Activated CD4-positive, alpha-beta T cell treated with anti-CD3 and anti-CD28 coated beads, Interleukin-2, amount 10 ng/mL, durations not matched to agents 24 days and 14 days (primary cell): ENCODE results near the gene M1AP. TPM values are rescaled to one million over a fixed set of nuclear protein-coding genes. Genes with fewer than 3 reads are reported as not detected.

Experiments used
- DNase-seq: peaks from one replicate; pipeline ENCODE4 v3.0.0; 2022
- H3K27ac Mint-ChIP-seq: one replicate; pipeline ENCODE4 v1.8.0; 2022; ENCODE audit warnings: mild to moderate bottlenecking, mixed read lengths
- H3K27me3 Mint-ChIP-seq: one replicate; pipeline ENCODE4 v1.8.0; 2022; ENCODE audit warnings: mixed read lengths
- H3K36me3 Mint-ChIP-seq: one replicate; pipeline ENCODE4 v1.8.0; 2022; ENCODE audit warnings: low read depth, mild to moderate bottlenecking, mixed read lengths
- H3K4me1 Mint-ChIP-seq: one replicate; pipeline ENCODE4 v1.8.0; 2021; ENCODE audit warnings: mixed read lengths
- H3K4me3 Mint-ChIP-seq: one replicate; pipeline ENCODE4 v1.8.0; 2022; ENCODE audit warnings: mild to moderate bottlenecking, moderate library complexity, mixed read lengths
- H3K9me3 Mint-ChIP-seq: one replicate; pipeline ENCODE4 v1.8.0; 2021; ENCODE audit warnings: mixed read lengths
- intact Hi-C: fragments of 100-400 bp; cut with micrococcal nuclease; formaldehyde crosslinking; loops from one replicate; pipeline ENCODE4 v1.15.1; 2023
- total RNA-seq: library from RNA; stranded (reverse); gene quantifications from 2 replicates; pipeline ENCODE4 v1.2.3, GENCODE V29; 2022

The M1AP gene
- total RNA-seq, 1 donor from 2014 or later = not detected

DNA sequence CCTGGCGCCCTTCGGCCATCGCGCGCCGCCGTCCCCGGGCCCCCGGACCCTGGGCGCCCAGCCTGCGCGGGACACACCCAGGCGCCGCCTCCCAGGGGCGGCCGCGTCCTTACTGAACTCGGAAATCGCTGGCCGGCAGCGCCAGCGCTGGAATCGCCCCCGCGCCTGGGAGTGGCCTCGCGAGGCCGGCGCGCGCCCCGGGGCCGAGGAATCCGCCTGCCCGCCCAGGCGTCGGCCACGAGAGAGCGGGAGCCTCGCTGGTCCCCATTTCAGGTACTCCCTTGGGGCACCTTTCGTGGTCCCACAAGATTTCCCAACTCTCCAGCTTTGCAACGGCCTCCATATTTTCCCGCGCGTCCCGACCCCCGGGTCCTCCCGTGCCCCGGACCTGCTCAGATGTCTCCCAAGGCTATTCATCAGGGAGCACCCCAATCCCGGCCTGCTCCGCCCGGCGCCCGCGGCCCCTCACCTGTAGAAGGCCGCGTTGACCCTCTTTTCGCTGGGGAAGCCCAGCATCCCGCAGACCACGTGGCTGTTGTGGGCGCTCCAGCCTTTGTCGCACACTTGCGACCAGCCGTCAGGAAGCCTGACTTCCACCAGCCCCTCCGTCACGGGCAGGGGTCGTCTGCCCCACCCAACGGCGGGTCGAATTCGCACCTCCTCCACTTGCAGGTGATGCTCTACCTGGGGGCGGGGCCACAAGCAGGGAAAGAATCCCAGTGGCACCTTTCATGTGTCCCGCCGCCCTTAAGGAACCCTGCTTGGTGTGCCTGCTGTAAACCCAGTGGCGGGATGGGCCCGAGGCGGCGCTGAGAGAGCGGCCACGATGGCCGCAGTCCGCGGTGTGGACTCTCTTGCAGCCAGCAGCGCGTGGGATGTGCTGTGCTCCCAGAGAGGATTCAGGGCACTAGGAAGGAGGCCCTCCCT lies 99.0 kb downstream of the M1AP start:
- peak; percentile 83 for DNase-seq
- Mint-ChIP-seq H3K36me3 (no peaks in the 10 kb centered on the region), H3K9me3 (no peaks in the 10 kb centered on the region), H3K27ac (peak overlapping the region; percentile 63), H3K4me1 (peaks cover 29% of the 10 kb centered on the region), H3K4me3 (peak overlapping the region; percentile 77), H3K27me3 (peaks cover 37% of the 10 kb centered on the region)
- intact Hi-C loops = loop anchor here (1.0 kb wide), 2 partner anchors 19 to 38 kb away; no protein-coding TSS in a partner anchor

DNA sequence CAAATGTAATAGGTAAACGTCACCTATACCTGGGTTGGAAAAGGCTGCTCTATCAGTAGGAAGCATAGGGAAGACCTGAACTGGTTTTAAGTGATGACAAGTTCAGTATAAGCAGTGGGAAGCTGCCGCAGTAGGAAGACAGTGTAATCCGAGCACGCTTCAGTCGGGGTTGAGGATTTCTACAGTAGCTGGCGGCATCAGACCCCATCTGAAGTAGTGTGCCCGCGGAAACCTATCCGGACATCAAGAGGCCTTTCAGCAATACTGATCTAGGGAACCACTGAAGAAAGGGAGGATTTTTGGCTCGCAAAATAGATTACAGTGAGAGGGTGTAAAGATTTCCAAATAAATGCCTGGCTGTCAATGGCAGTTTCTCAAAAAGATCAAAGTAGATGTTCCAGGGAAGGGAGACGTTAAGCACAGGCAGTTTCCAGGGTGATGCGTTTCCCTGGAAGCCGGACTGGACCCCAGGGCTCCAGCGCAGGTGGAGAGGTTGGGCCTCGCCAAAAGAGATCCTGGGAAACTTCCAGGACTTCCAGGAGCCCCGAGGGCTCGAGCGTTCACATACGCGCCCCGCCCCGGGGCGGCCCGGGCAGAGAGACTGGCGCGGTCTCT lies 99.7 kb downstream of the M1AP start:
- DNase-seq = no peak
- no peaks in the 10 kb centered on the region for H3K9me3 Mint-ChIP-seq
- H3K27ac Mint-ChIP-seq = peak overlapping the region; percentile 35
- peaks cover 38% of the 10 kb centered on the region for H3K27me3 Mint-ChIP-seq
- intact Hi-C loops = no loop called here
- H3K4me1 Mint-ChIP-seq = peaks cover 27% of the 10 kb centered on the region
- H3K4me3 Mint-ChIP-seq = peak overlapping the region; percentile 82
- no peaks in the 10 kb centered on the region for H3K36me3 Mint-ChIP-seq

DNA sequence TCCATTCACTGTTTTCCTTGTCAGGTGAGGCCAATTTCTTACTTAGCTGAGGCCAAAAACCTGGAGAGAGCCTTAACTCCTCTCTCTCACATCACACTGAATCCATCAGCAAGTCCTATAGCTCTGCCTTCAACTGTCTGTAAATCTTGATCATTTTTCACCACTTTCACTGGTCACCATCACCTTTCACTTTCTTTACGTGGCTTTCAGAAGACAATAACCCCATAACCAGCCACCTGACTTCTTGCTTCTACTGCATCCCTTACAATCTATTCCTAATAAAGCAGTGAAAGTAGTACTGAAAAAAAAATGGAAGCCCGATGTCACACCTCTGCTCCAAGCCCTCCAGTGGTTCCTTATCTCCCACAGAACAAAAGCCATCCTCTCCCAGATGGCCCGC lies 102.1 kb downstream of the M1AP start:
- peaks cover 44% of the 10 kb centered on the region for H3K27me3 Mint-ChIP-seq
- peaks cover 25% of the 10 kb centered on the region for H3K4me1 Mint-ChIP-seq
- no peak overlapping the region for H3K4me3 Mint-ChIP-seq
- intact Hi-C loops = no loop called here
- H3K9me3 Mint-ChIP-seq = no peaks in the 10 kb centered on the region
- no peak overlapping the region for H3K27ac Mint-ChIP-seq
- no peak for DNase-seq
- H3K36me3 Mint-ChIP-seq = no peaks in the 10 kb centered on the region

DNA sequence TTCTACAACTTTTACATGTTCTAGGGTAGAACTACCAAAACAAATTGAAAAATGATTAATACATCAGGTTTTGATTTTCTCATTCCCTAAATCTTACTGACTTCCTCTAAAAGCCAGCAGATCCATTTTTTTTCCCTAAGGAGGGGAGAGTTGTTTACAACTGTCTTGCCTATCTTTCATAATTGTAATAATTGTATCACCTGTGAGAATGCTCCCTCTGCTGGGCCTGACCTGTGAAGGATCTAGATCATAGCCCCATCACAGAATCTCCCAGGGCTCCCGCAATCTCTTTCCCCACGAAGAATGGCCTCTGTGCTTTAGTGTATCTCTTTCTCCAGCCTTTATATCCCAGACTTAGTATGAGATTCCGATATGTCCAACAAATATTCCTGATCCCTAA lies 103.5 kb downstream of the M1AP start:
- Mint-ChIP-seq H3K36me3 (no peaks in the 10 kb centered on the region), H3K9me3 (no peaks in the 10 kb centered on the region), H3K27ac (no peak overlapping the region), H3K4me3 (no peak overlapping the region), H3K27me3 (peaks cover 38% of the 10 kb centered on the region), H3K4me1 (peaks cover 17% of the 10 kb centered on the region)
- peak; percentile 63 for DNase-seq
- intact Hi-C loops = no loop called here

DNA sequence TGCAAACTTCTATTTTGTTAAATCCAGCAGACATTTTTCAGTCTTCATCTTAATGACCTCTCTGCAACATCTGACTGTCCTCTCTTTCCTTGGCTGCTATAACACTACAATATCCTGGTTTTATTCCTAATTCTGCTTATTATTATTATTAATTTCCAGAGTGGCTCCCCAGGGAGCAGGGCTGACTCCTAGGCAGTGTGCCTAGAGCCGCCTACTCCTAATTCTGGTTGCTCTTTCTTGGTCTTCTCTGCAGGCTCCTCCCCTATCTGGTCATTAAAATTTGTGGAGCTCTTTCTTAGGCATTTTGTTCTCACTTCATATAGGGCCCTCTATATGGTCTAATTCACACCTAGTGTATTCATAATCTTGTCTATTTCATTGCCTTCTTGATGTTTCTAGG lies 105.2 kb downstream of the M1AP start:
- Mint-ChIP-seq H3K36me3 (no peaks in the 10 kb centered on the region), H3K4me1 (peaks cover 15% of the 10 kb centered on the region), H3K27me3 (peaks cover 39% of the 10 kb centered on the region), H3K4me3 (no peak overlapping the region), H3K27ac (no peak overlapping the region), H3K9me3 (no peaks in the 10 kb centered on the region)
- no peak for DNase-seq
- intact Hi-C loops = no loop called here

DNA sequence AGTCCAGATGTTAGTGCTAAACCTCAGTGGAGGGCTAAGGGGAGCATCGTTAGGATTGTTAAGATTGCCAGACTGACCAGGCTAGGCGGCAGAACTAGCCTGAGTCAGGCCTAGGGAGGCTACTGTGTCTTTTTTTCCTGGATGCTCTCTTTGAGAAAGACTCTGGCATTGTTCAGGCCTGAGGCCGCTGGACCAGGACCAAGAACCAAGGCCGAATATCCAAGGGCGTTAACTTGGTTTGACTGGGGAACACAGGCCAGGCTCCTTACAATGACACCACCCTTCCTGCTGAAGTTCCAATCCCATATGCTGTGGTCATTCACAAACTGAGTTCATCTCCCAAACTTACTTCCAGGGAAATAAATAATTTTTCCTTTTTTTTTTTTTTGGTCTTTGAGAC lies 107.8 kb downstream of the M1AP start:
- H3K36me3 Mint-ChIP-seq = no peaks in the 10 kb centered on the region
- H3K9me3 Mint-ChIP-seq = no peaks in the 10 kb centered on the region
- H3K4me3 Mint-ChIP-seq = no peak overlapping the region
- H3K27ac Mint-ChIP-seq = no peak overlapping the region
- peaks cover 10% of the 10 kb centered on the region for H3K4me1 Mint-ChIP-seq
- H3K27me3 Mint-ChIP-seq = peaks cover 25% of the 10 kb centered on the region
- intact Hi-C loops = no loop called here
- no peak for DNase-seq

DNA sequence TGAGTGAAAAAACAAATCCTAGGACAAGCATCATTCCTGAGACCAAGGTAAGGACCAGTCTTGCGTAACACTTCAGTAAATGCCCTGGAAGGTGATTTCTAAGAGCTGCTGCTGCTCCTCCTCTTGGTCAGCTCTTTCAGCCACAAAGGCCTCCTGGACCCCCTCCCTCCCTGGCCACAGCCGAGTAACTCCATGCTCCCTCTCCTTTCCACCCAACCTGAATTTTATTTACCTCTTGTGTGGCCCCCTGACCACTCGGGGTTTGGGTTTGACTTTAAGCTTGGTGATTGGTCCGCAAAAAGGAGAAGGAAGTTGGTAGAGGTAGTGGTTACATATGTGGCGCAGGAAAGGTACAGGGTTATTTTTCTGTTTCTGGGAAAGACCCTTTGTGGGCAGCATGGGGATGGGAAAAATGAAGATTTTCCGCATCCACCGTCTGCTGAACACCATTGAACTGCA lies 109.2 kb downstream of the M1AP start:
- no peaks in the 10 kb centered on the region for H3K9me3 Mint-ChIP-seq
- H3K4me3 Mint-ChIP-seq = no peak overlapping the region
- peaks cover under 1% of the 10 kb centered on the region for H3K36me3 Mint-ChIP-seq
- H3K27me3 Mint-ChIP-seq = peaks cover 21% of the 10 kb centered on the region
- DNase-seq = no peak
- peaks cover 10% of the 10 kb centered on the region for H3K4me1 Mint-ChIP-seq
- H3K27ac Mint-ChIP-seq = no peak overlapping the region
- intact Hi-C loops = no loop called here

DNA sequence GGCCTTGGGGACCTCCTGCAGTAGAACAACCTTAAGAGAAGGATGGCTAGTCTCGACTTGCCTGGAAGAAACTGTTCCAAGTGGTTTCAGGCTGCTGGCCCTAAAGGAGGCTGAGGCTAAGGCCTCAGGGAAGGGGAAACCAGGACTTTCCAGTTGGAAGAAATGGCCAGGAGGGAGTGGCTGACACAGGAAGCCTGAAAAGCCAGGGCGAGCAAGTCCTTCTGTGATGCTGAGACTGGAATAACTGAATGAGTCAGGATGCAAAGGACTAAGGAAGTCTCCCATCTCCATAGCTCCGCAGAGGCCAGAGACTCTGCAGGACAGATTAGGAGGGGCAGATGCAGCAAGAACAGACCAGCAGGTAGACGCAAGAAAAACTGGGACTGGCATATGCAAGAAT lies 111.0 kb downstream of the M1AP start:
- peaks cover 9% of the 10 kb centered on the region for H3K36me3 Mint-ChIP-seq
- H3K27ac Mint-ChIP-seq = no peak overlapping the region
- no peak overlapping the region for H3K4me3 Mint-ChIP-seq
- peaks cover 13% of the 10 kb centered on the region for H3K27me3 Mint-ChIP-seq
- intact Hi-C loops = no loop called here
- H3K4me1 Mint-ChIP-seq = peaks cover 9% of the 10 kb centered on the region
- no peak for DNase-seq
- no peaks in the 10 kb centered on the region for H3K9me3 Mint-ChIP-seq

DNA sequence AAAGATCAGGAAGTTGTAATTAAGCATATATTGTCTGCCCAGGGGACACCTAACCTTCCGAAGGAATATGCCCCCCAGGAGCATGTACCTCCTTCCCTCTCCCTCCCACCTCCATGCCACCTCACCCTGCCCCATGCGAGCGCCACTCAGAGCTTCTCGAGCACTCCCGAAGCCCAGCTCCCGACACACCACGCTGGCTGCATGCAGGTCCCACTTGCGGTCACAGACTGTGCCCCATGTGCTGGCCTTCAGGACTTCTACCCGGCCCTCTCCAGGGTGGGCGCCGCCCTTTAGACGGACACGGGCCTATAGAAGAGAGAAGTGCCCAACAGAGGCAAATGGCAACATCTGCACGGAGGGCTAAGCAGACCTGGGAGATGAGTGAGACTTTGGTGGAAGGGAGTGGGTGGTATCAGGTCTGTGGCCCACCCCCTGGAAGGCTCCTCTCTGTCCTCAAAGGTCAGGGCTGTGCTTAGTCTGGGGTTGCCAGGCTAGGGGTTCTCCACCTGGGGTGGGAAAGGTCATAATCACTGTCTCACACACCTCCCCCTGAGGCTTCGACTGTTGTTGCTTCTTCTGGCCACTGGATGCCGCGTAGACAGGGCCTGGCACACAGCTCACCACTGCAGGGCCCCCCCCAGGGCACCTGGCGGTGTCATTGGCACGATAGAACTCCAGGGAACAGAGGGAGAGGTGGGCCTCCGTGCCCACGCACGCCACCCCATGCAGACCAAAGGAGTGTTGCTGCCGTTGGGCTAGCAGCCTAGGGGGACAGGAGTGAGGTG lies 111.8 kb downstream of the M1AP start:
- Mint-ChIP-seq H3K27ac (no peak overlapping the region), H3K4me1 (peaks cover 16% of the 10 kb centered on the region), H3K27me3 (peaks cover 13% of the 10 kb centered on the region), H3K36me3 (peaks cover 15% of the 10 kb centered on the region), H3K9me3 (no peaks in the 10 kb centered on the region), H3K4me3 (no peak overlapping the region)
- no peak for DNase-seq
- intact Hi-C loops = no loop called here

DNA sequence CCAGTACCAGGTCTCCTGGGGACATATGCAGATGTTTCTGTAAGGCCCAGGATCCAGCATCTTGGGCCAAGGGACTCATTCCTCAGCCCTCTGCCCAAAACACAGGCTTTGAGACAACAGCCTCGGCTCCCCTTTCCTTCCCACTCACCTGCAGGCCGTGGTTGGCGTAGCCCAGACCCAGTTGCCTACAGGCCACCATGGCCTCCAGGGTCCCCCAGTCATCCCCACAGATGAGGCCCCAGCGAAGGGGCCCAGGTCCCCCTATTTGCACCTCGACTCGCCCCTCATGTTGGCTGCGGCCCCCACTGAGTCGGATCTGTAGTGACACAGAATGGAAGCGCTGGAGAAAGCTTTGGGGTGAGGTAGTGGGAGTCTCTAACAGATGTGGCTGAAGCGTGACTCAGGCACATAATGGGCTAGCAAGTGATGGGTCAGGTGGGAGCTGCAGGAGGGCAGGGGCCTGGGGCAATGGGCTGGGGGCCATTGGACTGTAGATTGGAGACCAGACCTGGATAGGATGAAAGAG lies 112.6 kb downstream of the M1AP start:
- intact Hi-C loops = no loop called here
- H3K27ac Mint-ChIP-seq = no peak overlapping the region
- H3K27me3 Mint-ChIP-seq = peaks cover 12% of the 10 kb centered on the region
- H3K4me3 Mint-ChIP-seq = no peak overlapping the region
- DNase-seq = no peak
- peaks cover 23% of the 10 kb centered on the region for H3K4me1 Mint-ChIP-seq
- H3K9me3 Mint-ChIP-seq = no peaks in the 10 kb centered on the region
- H3K36me3 Mint-ChIP-seq = peaks cover 20% of the 10 kb centered on the region

DNA sequence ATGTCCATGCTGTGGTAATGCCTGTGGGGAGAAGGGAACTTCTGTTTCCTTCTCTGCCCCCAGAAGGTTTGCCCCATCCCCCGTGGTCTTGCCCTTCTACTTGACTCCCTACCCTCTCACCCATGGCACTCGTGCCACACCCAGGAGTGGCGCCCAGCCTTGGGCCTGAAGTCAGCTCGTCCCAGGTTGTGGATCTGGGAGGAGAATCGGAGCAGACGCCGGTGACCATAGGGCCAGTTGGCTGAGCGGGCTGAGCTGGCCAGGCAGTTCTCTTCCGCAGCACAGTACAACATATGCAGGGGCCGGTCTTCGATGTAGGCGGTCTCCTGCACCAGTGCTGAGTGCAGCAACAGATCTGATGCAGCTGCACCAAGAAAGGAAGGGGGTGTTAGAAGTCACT lies 113.7 kb downstream of the M1AP start:
- no peak for DNase-seq
- Mint-ChIP-seq H3K27ac (no peak overlapping the region), H3K9me3 (no peaks in the 10 kb centered on the region), H3K4me3 (no peak overlapping the region), H3K4me1 (peaks cover 21% of the 10 kb centered on the region), H3K27me3 (peaks cover 12% of the 10 kb centered on the region), H3K36me3 (peaks cover 20% of the 10 kb centered on the region)
- intact Hi-C loops = no loop called here

DNA sequence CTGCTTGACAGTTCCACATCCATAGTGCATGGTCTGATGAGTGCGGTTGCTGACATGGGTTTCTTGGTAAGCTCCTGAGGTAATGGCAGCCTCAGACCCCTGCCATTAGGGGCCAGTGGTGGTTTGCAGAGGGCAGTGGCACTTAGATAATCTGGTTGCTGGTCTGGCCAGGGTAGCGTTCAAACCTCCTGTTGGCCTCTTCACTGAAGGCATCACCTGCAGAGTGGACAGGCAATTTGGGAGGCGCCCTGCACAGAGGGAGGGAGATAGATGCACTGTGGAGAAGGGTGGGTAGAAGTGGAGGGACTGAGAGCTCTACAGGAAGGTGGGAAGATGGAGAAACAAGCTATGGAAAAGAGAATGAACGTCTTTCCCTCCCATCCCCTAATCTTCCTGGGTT lies 114.7 kb downstream of the M1AP start:
- intact Hi-C loops = loop anchor here (2.0 kb wide), 1 partner anchor 283 kb away; no protein-coding TSS in a partner anchor
- Mint-ChIP-seq H3K27ac (no peak overlapping the region), H3K4me3 (no peak overlapping the region), H3K36me3 (peaks cover 25% of the 10 kb centered on the region), H3K4me1 (peaks cover 18% of the 10 kb centered on the region), H3K9me3 (no peaks in the 10 kb centered on the region), H3K27me3 (peaks cover 7% of the 10 kb centered on the region)
- no peak for DNase-seq

DNA sequence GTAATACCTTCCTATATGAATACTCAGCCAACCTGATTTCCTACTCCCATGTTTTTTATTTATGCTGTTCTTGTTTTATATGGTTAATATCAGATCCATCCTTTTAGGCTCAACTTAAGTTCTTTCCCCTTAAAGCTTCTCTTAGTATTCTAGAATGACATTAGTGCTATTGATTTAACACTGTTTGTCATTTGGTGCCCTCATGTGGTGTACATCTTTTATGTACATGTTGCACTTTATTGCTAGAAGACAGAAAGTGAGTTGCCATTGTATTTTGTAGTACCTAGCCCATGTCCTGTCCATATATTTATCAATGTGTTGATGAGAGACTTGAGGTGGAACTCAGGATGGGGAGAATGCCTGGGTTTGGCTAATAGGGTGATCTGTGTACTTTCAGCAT lies 115.9 kb downstream of the M1AP start:
- no peaks in the 10 kb centered on the region for H3K27me3 Mint-ChIP-seq
- H3K27ac Mint-ChIP-seq = peak overlapping the region; percentile 2
- H3K36me3 Mint-ChIP-seq = peaks cover 37% of the 10 kb centered on the region
- H3K4me3 Mint-ChIP-seq = peak overlapping the region; percentile 96
- H3K4me1 Mint-ChIP-seq = peaks cover 26% of the 10 kb centered on the region
- intact Hi-C loops = loop anchor here (2.0 kb wide), 1 partner anchor 281 kb away; no protein-coding TSS in a partner anchor
- DNase-seq = peak; percentile 79
- no peaks in the 10 kb centered on the region for H3K9me3 Mint-ChIP-seq
